ENCODE results near the gene TEX9.

TEX9 gene

GRCh38 chr15:56456229-56456628 is 91.0 kb downstream of the TEX9 start:
- DNase-seq = no peak

- DNase-seq = no peak
Measured at GRCh38 chr15:56459096-56459495, 93.9 kb downstream of the TEX9 start.

- no peak for DNase-seq
Measured at GRCh38 chr15:56460071-56460470, 94.8 kb downstream of the TEX9 start.

GRCh38 chr15:56460947-56461346 is 95.7 kb downstream of the TEX9 start:
- DNase-seq = no peak

- DNase-seq = peak; percentile 44
Measured at GRCh38 chr15:56464893-56465520, 99.8 kb downstream of the TEX9 start, which contains the start of gene MNS1. MNS1 (minus strand) TSS chr15:56465137; CDS start chr15:56464972, 165 bp downstream.

- no peak for DNase-seq
Measured at GRCh38 chr15:56467616-56468015, 102.4 kb downstream of the TEX9 start.

GRCh38 chr15:56468401-56468800 is 103.2 kb downstream of the TEX9 start:
- no peak for DNase-seq

- no peak for DNase-seq
Measured at GRCh38 chr15:56469483-56469882, 104.3 kb downstream of the TEX9 start.

- no peak for DNase-seq
Measured at GRCh38 chr15:56471440-56472069, 106.3 kb downstream of the TEX9 start.

- DNase-seq = no peak
Measured at GRCh38 chr15:56472278-56472677, 107.1 kb downstream of the TEX9 start.

GRCh38 chr15:56473017-56473416 is 107.8 kb downstream of the TEX9 start:
- DNase-seq = no peak

- no peak for DNase-seq
Measured at GRCh38 chr15:56475351-56475750, 110.1 kb downstream of the TEX9 start.
